ENCODE data around the gene OGFR.

DNA sequence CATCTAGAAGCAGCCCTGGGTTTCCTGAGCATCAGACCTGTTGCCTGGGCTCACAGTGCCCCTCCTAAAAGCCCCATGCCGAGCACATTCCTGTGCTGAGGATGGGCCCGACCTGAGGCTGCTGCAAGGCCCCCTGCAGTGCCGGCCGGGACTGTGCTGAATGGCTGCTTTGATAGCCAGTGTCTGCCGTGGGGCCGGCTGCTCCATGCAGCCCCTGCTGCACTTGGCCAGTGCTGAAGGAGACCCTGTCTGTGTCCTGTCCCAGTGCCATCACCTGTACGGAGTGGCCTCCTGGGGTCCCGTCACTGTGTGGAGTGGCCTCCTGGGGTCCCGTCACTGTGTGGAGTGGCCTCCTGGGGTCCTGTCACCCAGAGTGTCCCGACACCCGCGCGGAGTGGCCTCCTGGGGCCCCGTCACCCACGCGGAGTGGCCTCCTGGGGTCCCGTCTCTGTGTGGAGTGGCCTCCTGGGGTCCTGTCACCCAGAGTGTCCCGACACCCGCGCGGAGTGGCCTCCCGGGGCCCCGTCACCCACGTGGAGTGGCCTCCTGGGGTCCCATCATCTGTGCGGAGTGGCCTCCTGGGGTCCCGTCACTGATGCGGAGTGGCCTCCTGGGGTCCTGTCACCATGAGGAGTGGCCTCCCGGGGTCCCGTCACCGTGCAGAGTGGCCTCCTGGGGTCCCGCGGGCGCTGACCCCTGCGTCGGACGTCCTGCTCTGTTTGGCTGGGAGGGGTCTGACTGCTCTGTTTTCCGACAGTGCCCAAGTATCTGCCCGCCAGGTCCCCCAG, 19.2 kb downstream of the OGFR start:
- TF ChIP-seq EZH2 (IDR thresholded peaks at IDR 0.05) (no peak), CTCF (IDR thresholded peaks at IDR 0.05) (no peak)

Measured in neural progenitor cell (in vitro differentiated cells).